ENCODE results near the gene DCTN3.

DNA sequence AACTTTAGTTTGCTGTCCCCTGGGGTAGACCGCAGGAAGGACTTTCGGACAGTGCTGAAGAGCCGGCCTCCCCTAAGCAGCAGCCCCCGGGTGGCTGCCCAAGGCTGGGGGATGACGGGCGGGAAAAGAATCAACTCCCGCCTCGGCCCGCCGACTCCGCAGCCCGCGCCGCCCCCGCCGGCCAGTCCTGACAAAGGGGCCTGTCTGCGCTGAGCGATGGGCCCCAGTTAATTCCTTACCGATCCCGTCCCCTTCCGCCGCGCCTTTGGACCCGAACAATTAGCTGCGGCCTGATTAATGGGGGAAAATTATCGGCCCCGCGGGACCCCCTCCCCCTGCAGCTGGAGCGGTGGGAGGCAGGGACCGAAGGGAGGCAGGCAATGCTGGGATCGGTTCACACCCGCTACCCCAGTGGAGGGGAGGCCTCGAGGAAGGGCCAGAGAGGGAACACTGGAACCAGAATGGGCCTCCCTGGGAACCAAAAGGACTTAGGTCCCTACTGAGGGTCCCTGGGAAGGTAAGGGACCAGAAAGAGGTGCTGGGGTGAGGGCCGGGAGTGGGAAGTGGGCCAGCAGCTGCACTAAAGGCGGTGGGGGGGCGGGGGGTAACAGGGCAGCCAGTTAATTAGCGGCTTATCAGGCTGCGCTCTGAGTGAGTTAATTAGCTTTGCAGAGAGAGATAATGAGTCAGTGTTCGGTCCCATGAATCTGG is 4.3 kb upstream of the DCTN3 start:
- TF ChIP-seq, protein P1, sequence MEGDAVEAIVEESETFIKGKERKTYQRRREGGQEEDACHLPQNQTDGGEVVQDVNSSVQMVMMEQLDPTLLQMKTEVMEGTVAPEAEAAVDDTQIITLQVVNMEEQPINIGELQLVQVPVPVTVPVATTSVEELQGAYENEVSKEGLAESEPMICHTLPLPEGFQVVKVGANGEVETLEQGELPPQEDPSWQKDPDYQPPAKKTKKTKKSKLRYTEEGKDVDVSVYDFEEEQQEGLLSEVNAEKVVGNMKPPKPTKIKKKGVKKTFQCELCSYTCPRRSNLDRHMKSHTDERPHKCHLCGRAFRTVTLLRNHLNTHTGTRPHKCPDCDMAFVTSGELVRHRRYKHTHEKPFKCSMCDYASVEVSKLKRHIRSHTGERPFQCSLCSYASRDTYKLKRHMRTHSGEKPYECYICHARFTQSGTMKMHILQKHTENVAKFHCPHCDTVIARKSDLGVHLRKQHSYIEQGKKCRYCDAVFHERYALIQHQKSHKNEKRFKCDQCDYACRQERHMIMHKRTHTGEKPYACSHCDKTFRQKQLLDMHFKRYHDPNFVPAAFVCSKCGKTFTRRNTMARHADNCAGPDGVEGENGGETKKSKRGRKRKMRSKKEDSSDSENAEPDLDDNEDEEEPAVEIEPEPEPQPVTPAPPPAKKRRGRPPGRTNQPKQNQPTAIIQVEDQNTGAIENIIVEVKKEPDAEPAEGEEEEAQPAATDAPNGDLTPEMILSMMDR (IDR thresholded peaks at IDR 0.05) = no peak
- no peak for TF ChIP-seq ZNF232 (CRISPR knock-in tag; IDR thresholded peaks at IDR 0.05)
- no peak for TF ChIP-seq SMAD3 (CRISPR knock-in tag; IDR thresholded peaks at IDR 0.05; ENCODE audit: borderline replicate concordance)
- TF ChIP-seq, protein P2, sequence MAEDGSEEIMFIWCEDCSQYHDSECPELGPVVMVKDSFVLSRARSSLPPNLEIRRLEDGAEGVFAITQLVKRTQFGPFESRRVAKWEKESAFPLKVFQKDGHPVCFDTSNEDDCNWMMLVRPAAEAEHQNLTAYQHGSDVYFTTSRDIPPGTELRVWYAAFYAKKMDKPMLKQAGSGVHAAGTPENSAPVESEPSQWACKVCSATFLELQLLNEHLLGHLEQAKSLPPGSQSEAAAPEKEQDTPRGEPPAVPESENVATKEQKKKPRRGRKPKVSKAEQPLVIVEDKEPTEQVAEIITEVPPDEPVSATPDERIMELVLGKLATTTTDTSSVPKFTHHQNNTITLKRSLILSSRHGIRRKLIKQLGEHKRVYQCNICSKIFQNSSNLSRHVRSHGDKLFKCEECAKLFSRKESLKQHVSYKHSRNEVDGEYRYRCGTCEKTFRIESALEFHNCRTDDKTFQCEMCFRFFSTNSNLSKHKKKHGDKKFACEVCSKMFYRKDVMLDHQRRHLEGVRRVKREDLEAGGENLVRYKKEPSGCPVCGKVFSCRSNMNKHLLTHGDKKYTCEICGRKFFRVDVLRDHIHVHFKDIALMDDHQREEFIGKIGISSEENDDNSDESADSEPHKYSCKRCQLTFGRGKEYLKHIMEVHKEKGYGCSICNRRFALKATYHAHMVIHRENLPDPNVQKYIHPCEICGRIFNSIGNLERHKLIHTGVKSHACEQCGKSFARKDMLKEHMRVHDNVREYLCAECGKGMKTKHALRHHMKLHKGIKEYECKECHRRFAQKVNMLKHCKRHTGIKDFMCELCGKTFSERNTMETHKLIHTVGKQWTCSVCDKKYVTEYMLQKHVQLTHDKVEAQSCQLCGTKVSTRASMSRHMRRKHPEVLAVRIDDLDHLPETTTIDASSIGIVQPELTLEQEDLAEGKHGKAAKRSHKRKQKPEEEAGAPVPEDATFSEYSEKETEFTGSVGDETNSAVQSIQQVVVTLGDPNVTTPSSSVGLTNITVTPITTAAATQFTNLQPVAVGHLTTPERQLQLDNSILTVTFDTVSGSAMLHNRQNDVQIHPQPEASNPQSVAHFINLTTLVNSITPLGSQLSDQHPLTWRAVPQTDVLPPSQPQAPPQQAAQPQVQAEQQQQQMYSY (CRISPR knock-in tag; IDR thresholded peaks at IDR 0.05) = no peak
- TF ChIP-seq ESRRA (CRISPR knock-in tag; IDR thresholded peaks at IDR 0.05; ENCODE audit: borderline replicate concordance) = no peak
- TF ChIP-seq, protein P3, sequence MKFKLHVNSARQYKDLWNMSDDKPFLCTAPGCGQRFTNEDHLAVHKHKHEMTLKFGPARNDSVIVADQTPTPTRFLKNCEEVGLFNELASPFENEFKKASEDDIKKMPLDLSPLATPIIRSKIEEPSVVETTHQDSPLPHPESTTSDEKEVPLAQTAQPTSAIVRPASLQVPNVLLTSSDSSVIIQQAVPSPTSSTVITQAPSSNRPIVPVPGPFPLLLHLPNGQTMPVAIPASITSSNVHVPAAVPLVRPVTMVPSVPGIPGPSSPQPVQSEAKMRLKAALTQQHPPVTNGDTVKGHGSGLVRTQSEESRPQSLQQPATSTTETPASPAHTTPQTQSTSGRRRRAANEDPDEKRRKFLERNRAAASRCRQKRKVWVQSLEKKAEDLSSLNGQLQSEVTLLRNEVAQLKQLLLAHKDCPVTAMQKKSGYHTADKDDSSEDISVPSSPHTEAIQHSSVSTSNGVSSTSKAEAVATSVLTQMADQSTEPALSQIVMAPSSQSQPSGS (CRISPR knock-in tag; IDR thresholded peaks at IDR 0.05; ENCODE audit: borderline replicate concordance, low read depth) = no peak
- TF ChIP-seq ETV6 (CRISPR knock-in tag; IDR thresholded peaks at IDR 0.05) = no peak
- no peak for TF ChIP-seq SP1 (CRISPR knock-in tag; conservative IDR thresholded peaks at IDR 0.05)
- no peak for TF ChIP-seq TEAD4 (CRISPR knock-in tag; IDR thresholded peaks at IDR 0.05)
- no peak for TF ChIP-seq NR2C2 (CRISPR knock-in tag; IDR thresholded peaks at IDR 0.05)
- no peak for TF ChIP-seq NR3C1 (CRISPR knock-in tag; conservative IDR thresholded peaks at IDR 0.05; ENCODE audit: low read depth)
